Breast epithelium (tissue), 3 donors: ENCODE measurements around the gene SYTL1.

Experiments
- CTCF ChIP-seq, 3 donors: fragments of 450-650 bp; IDR thresholded peaks; one replicate each; pipeline ENCODE4 v1.5.1; 2016 to 2017; ENCODE audit warnings: antibody characterized with exemption in 3 of 3, mild to moderate bottlenecking in 3 of 3, moderate library complexity in 3 of 3
- POLR2AphosphoS5 ChIP-seq, 3 donors: sonication (generic); formaldehyde crosslinking; IDR thresholded peaks; one replicate each; pipeline ENCODE4 v1.6.1; 2017; ENCODE audit warnings: antibody characterized with exemption in 3 of 3

- TF ChIP-seq POLR2AphosphoS5 (IDR thresholded peaks at IDR 0.05) (no peak), CTCF (IDR thresholded peaks at IDR 0.05) (no peak)
Measured at GRCh38 chr1:27325286-27325685, 16.5 kb upstream of the SYTL1 start.
